ENCODE measurements around the gene CHTF18.

The CHTF18 gene

GRCh38 chr16:785563-786535, 2.6 kb upstream of the CHTF18 start:
- peak; percentile 63 for TF ChIP-seq CTCF (IDR thresholded peaks at IDR 0.05; ENCODE audit: low read depth, low read length)
- no peak for DNase-seq (ENCODE audit: extremely low read depth, low read depth)

GRCh38 chr16:787321-787966, 976 bp upstream of the CHTF18 start:
- DNase-seq (ENCODE audit: extremely low read depth, low read depth) = no peak
- TF ChIP-seq CTCF (IDR thresholded peaks at IDR 0.05; ENCODE audit: low read depth, low read length) = no peak

GRCh38 chr16:787978-788398, 432 bp upstream of the CHTF18 start, which contains the start of gene RPUSD1:
RPUSD1 (minus strand) TSS chr16:788381; CDS start chr16:787737, 644 bp downstream.
- no peak for TF ChIP-seq CTCF (IDR thresholded peaks at IDR 0.05; ENCODE audit: low read depth, low read length)
- no peak for DNase-seq (ENCODE audit: extremely low read depth, low read depth)

- no peak for DNase-seq (ENCODE audit: extremely low read depth, low read depth)
- TF ChIP-seq CTCF (IDR thresholded peaks at IDR 0.05; ENCODE audit: low read depth, low read length) = no peak
These were observed 901 bp downstream of the CHTF18 start for GRCh38 chr16:789191-789850.

- no peak for TF ChIP-seq CTCF (IDR thresholded peaks at IDR 0.05; ENCODE audit: low read depth, low read length)
- no peak for DNase-seq (ENCODE audit: extremely low read depth, low read depth)
These were observed 1.7 kb downstream of the CHTF18 start for GRCh38 chr16:790086-790485.

- no peak for TF ChIP-seq CTCF (IDR thresholded peaks at IDR 0.05; ENCODE audit: low read depth, low read length)
- DNase-seq (ENCODE audit: extremely low read depth, low read depth) = no peak
These were observed 2.7 kb downstream of the CHTF18 start for GRCh38 chr16:791131-791530.
